Adrenal gland (tissue), 12 donors: ENCODE data around the gene CEP72. TPM values are rescaled to one million over a fixed set of nuclear protein-coding genes. Genes with fewer than 3 reads are reported as not detected.

ENCODE experiments used
- DNase-seq, 7 donors: peaks; one replicate each; pipeline ENCODE4 v3.0.0-alpha.2; 2019 to 2020
- H3K27ac ChIP-seq, 5 donors: fragments of 200-600 bp; sonication (generic) in 4 of 5; 1 replicate in 3 of 5; 2 replicates in 2 of 5; pipeline versions ENCODE4 v1.5.1 to v1.8.0; 2016 to 2020; ENCODE audit warnings: mild to moderate bottlenecking in 1 of 5
- H3K27me3 ChIP-seq: fragments of 200-600 bp; 2 replicates; pipeline ENCODE4 v1.8.0; 2021
- H3K36me3 ChIP-seq, 2 donors: fragments of 200-600 bp; replicated peaks in 1 of 2; 1 replicate in 1 of 2; 2 replicates in 1 of 2; pipeline versions ENCODE4 v1.5.1 to v1.8.0; 2018 to 2022
- H3K4me1 ChIP-seq, 2 donors: fragments of 200-600 bp; replicated peaks in 1 of 2; 1 replicate in 1 of 2; 2 replicates in 1 of 2; pipeline versions ENCODE4 v1.5.1 to v1.8.0; 2018 to 2021
- H3K4me3 ChIP-seq, 4 donors: fragments of 200-600 bp; sonication (generic) in 3 of 4; one replicate each; pipeline ENCODE4 v1.5.1; 2016 to 2018
- H3K9me3 ChIP-seq, 3 donors: fragments of 200-600 bp; sonication (generic) in 1 of 3; replicated peaks in 1 of 3; 1 replicate in 2 of 3; 2 replicates in 1 of 3; pipeline versions ENCODE4 v1.5.1 to v1.8.0; 2016 to 2021
- CTCF ChIP-seq, 6 experiments: fragments of 450-650 bp in 4 of 6; fragments of 200-600 bp in 2 of 6; sonication (generic) in 1 of 6; IDR thresholded peaks; 1 replicate in 5 of 6; 2 replicates in 1 of 6; pipeline versions ENCODE4 v1.5.1 to v1.8.0; 2016 to 2021; ENCODE audit warnings: antibody characterized with exemption in 6 of 6, mild to moderate bottlenecking in 2 of 6, moderate library complexity in 1 of 6
- POLR2A ChIP-seq, 2 donors: fragments of 450-650 bp; IDR thresholded peaks; one replicate each; pipeline ENCODE4 v1.6.1; 2017; ENCODE audit warnings: antibody characterized with exemption in 2 of 2, mild to moderate bottlenecking in 2 of 2, moderate library complexity in 1 of 2
- WGBS, 4 donors: extraction: QIAGEN DNeasy Blood & Tissue Kit in 2 of 4; methylation state at CpG; one replicate each; pipeline versions ENCODE4 v1.1.5 to v1.1.7; 2013 to 2017; 5-methylcytosine and 5-hydroxymethylcytosine counted together
- intact Hi-C, 2 donors: fragments of 100-400 bp; cut with DNase I; formaldehyde crosslinking; loops; one replicate each; pipeline versions ENCODE4 v1.14.1 to v1.15.0; 2022 to 2023
- polyA plus RNA-seq, 3 donors: library from polyadenylated mRNA; stranded (reverse); fragments of 200-250 nt in 2 of 3; fragments of 350-450 nt in 1 of 3; fragmentation: Illumina TruSeq in 1 of 3; extraction: RNeasy Lipid Tissue Mini Kit (QIAGEN cat#74804) in 1 of 3; gene quantifications; one replicate each; pipeline ENCODE4 v1.2.3, GENCODE V29; 2013 to 2014
- total RNA-seq, 9 donors: library from RNA; depleted of rRNA in 4 of 9; stranded (reverse); fragments of >200 nt in 4 of 9; fragments of 120-200 nt in 1 of 9; fragmentation: NEBNext Ultra II Directional in 1 of 9; extraction: Animal tissue kit (Norgen Biotek cat#: 25700) in 1 of 9; gene quantifications; one replicate each; pipeline versions ENCODE4 v1.1.0 to v1.2.4, GENCODE V29; 2013 to 2023
- donor health status: healthy with polysubstance abuse.
- donor health status: Bipolar disorder and iron deficiency.
- donor health status: DM: yes; HTN: yes; CAD: no.
- donor health status: DM: no; HTN: no; CAD: no.
- donor health status: DM: no; HTN: no; CAD: no.
- donor health status: DM: yes; HTN: yes; CAD: no.

Gene CEP72
- total and polyA plus RNA-seq, 12 donors, result 0.36 to 7.8 (median 2.5) TPM

GRCh38 chr5:569868-570361 lies 42.2 kb upstream of the CEP72 start:
- Histone ChIP-seq H3K27me3 (peaks cover 4% of the 10 kb centered on the region), H3K36me3 (no peaks in the 10 kb centered on the region), H3K4me3 (no peak overlapping the region), H3K4me1 (no peaks in the 10 kb centered on the region), H3K9me3 (no peaks in the 10 kb centered on the region), H3K27ac (no peak overlapping the region)
- 79 to 87% (median 83%) methylated on average over 19 to 21 of the region's 21 CpGs for WGBS, 4 donors
- DNase-seq, result peak in 1 of 7 donors; percentile 9
- intact Hi-C loops, result no loop called here
- no peak for TF ChIP-seq POLR2A (IDR thresholded peaks at IDR 0.05)
- no peak for TF ChIP-seq CTCF (IDR thresholded peaks at IDR 0.05)

GRCh38 chr5:570446-570845 lies 41.7 kb upstream of the CEP72 start:
- no peaks in the 10 kb centered on the region for H3K36me3 ChIP-seq
- H3K4me3 ChIP-seq, result no peak overlapping the region
- TF ChIP-seq CTCF (IDR thresholded peaks at IDR 0.05) (no peak), POLR2A (IDR thresholded peaks at IDR 0.05) (no peak)
- intact Hi-C loops, result no loop called here
- H3K4me1 ChIP-seq, result no peaks in the 10 kb centered on the region
- no peak overlapping the region for H3K27ac ChIP-seq
- DNase-seq, result no peak
- 40 to 88% (median 83%) methylated on average over 1 to 17 of the region's 17 CpGs for WGBS, 4 donors
- peaks cover 4% of the 10 kb centered on the region for H3K27me3 ChIP-seq
- H3K9me3 ChIP-seq, result no peaks in the 10 kb centered on the region

- H3K27me3 ChIP-seq, result peaks cover 4% of the 10 kb centered on the region
- no peaks in the 10 kb centered on the region for H3K4me1 ChIP-seq
- intact Hi-C loops, result no loop called here
- peak in 1 of 7 donors; percentile 25 for DNase-seq
- no peak overlapping the region for H3K27ac ChIP-seq
- H3K9me3 ChIP-seq, result no peaks in the 10 kb centered on the region
- no peak overlapping the region for H3K4me3 ChIP-seq
- no peaks in the 10 kb centered on the region for H3K36me3 ChIP-seq
- 64 to 100% (median 78%) methylated on average over 1 to 8 of the region's 8 CpGs for WGBS, 4 donors
- TF ChIP-seq CTCF (IDR thresholded peaks at IDR 0.05) (no peak), POLR2A (IDR thresholded peaks at IDR 0.05) (no peak)
Observed at GRCh38 chr5:570886-571285, 41.3 kb upstream of the CEP72 start.

GRCh38 chr5:571791-572190 lies 40.3 kb upstream of the CEP72 start:
- Histone ChIP-seq H3K4me1 (no peaks in the 10 kb centered on the region), H3K36me3 (no peaks in the 10 kb centered on the region), H3K27me3 (peaks cover 4% of the 10 kb centered on the region), H3K4me3 (no peak overlapping the region), H3K27ac (no peak overlapping the region), H3K9me3 (no peaks in the 10 kb centered on the region)
- DNase-seq, result peak in 1 of 7 donors; percentile 9
- WGBS, 4 donors, result 80 to 91% (median 89%) methylated on average over 5 to 13 of the region's 13 CpGs
- no peak for TF ChIP-seq CTCF (IDR thresholded peaks at IDR 0.05)
- intact Hi-C loops, result no loop called here
